ENCODE results near the gene LMX1A. TPM values are rescaled to one million over a fixed set of nuclear protein-coding genes. Genes with fewer than 3 reads are reported as not detected.

LMX1A gene
- total and polyA plus RNA-seq, 9 of the 15 experiments (the other 6 are each of a cell fraction or from before 2014, with no cell fraction given), result not detected

DNA sequence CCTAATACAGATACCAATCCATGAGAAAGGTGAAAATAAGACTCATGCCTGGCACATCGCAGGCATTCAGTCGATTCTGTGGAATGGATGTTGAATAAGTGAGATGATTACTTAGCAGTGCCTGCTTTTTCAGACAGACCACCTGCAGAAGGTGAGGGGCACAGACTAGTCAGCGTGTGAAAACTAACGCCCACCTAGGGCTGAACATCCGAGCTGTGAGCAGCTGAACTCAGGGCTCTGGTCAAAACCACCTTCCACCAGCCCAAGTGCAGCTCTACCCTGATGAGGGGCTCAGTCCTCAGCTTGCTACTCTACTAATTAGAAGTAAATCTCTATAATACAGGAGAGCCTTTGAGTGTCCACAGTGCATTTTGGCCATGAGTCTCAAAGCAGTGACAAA, 32.5 kb downstream of the LMX1A start:
- intact Hi-C loops (cut with micrococcal nuclease) (no loop called here), in situ Hi-C loops (cut with MboI) (no loop called here)
- Histone ChIP-seq H3K27me3 (ENCODE audit: control insufficient read depth in 2 of 2, insufficient read depth in 2 of 2, low read length in 2 of 2) (no peaks in the 10 kb centered on the region), H3K27ac (ENCODE audit: extremely low read depth, low read depth, low read length) (no peak overlapping the region), H2AFZ (ENCODE audit: low read depth, low read length) (no peak overlapping the region), H3K4me1 (replicated peaks in 1 of 2; ENCODE audit: control insufficient read depth in 2 of 2, insufficient read depth in 2 of 2, low read length in 2 of 2) (no peaks in the 10 kb centered on the region), H3K36me3 (ENCODE audit: control insufficient read depth, insufficient read depth, low read length) (no peaks in the 10 kb centered on the region), H3K4me3 (no peak overlapping the region), H4K20me1 (replicated peaks; ENCODE audit: control insufficient read depth, insufficient read depth, low read length) (no peaks in the 10 kb centered on the region), H3K9ac (ENCODE audit: insufficient read depth in 1 of 2, low read depth in 2 of 2, low read length in 2 of 2) (no peak overlapping the region), H3K4me2 (ENCODE audit: insufficient read depth, low read length) (no peak overlapping the region), H3K9me3 (replicated peaks; ENCODE audit: control insufficient read depth, insufficient read depth, low read depth, low read length) (no peaks in the 10 kb centered on the region), H3K9me1 (ENCODE audit: control insufficient read depth, insufficient read depth, low read length) (no peaks in the 10 kb centered on the region), H3K79me2 (ENCODE audit: control insufficient read depth, insufficient read depth, low read length) (no peaks in the 10 kb centered on the region)
- no peak for FAIRE-seq
- WGBS (ENCODE audit: insufficient coverage, low coverage, missing lambda C conversion rate), result 0% methylated on average over 5 of the region's 5 CpGs
- ChIA-PET CTCF (ENCODE audit: low intra/inter-chr PET ratio) (no interaction called here), POLR2A (interaction anchor here (0.9 to 1.0 kb wide), 2 partner anchors 10 to 36 kb away, joined by 3 to 4 read pairs; no protein-coding TSS in a partner anchor)
- ATAC-seq, result no peak
- TF ChIP-seq MBD2 (IDR thresholded peaks at IDR 0.05; ENCODE audit: borderline replicate concordance, low read depth), result no peak
- TF ChIP-seq PHF21A (IDR thresholded peaks at IDR 0.05; ENCODE audit: borderline replicate concordance, low read depth), result no peak
- TF ChIP-seq, protein P1, sequence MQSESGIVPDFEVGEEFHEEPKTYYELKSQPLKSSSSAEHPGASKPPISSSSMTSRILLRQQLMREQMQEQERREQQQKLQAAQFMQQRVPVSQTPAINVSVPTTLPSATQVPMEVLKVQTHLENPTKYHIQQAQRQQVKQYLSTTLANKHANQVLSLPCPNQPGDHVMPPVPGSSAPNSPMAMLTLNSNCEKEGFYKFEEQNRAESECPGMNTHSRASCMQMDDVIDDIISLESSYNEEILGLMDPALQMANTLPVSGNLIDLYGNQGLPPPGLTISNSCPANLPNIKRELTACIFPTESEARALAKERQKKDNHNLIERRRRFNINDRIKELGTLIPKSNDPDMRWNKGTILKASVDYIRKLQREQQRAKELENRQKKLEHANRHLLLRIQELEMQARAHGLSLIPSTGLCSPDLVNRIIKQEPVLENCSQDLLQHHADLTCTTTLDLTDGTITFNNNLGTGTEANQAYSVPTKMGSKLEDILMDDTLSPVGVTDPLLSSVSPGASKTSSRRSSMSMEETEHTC (IDR thresholded peaks at IDR 0.05), result no peak
- TF ChIP-seq HDAC6 (IDR thresholded peaks at IDR 0.05; ENCODE audit: low read depth, low read length), result no peak
- no peak for TF ChIP-seq HDAC8 (tag; IDR thresholded peaks at IDR 0.05)
- TF ChIP-seq, protein P2, sequence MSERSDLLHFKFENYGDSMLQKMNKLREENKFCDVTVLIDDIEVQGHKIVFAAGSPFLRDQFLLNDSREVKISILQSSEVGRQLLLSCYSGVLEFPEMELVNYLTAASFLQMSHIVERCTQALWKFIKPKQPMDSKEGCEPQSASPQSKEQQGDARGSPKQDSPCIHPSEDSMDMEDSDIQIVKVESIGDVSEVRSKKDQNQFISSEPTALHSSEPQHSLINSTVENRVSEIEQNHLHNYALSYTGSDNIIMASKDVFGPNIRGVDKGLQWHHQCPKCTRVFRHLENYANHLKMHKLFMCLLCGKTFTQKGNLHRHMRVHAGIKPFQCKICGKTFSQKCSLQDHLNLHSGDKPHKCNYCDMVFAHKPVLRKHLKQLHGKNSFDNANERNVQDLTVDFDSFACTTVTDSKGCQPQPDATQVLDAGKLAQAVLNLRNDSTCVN (CRISPR knock-in tag; IDR thresholded peaks at IDR 0.05), result no peak
- TF ChIP-seq POLR2G (IDR thresholded peaks at IDR 0.05; ENCODE audit: low read depth, low read length), result no peak
- no peak for TF ChIP-seq FOSL1 (tag; conservative IDR thresholded peaks at IDR 0.05)
- TF ChIP-seq, protein P3, sequence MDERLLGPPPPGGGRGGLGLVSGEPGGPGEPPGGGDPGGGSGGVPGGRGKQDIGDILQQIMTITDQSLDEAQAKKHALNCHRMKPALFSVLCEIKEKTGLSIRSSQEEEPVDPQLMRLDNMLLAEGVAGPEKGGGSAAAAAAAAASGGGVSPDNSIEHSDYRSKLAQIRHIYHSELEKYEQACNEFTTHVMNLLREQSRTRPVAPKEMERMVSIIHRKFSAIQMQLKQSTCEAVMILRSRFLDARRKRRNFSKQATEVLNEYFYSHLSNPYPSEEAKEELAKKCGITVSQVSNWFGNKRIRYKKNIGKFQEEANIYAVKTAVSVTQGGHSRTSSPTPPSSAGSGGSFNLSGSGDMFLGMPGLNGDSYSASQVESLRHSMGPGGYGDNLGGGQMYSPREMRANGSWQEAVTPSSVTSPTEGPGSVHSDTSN (CRISPR knock-in tag; IDR thresholded peaks at IDR 0.05; ENCODE audit: low read depth), result no peak
- TF ChIP-seq, protein P3 (tag; conservative IDR thresholded peaks at IDR 0.05; ENCODE audit: low read depth), result no peak
- no peak for TF ChIP-seq TAF1 (IDR thresholded peaks at IDR 0.05; ENCODE audit: control insufficient read depth, extremely low read depth, insufficient read depth, low read length, severe bottlenecking)
- BruUV-seq (replicated peaks), result no TSS peak
- DNase-seq (ENCODE audit: extremely low read depth in 1 of 4, low spot score in 3 of 4), result no peak
